ENCODE measurements around the gene CDH15.

Gene CDH15

DNA sequence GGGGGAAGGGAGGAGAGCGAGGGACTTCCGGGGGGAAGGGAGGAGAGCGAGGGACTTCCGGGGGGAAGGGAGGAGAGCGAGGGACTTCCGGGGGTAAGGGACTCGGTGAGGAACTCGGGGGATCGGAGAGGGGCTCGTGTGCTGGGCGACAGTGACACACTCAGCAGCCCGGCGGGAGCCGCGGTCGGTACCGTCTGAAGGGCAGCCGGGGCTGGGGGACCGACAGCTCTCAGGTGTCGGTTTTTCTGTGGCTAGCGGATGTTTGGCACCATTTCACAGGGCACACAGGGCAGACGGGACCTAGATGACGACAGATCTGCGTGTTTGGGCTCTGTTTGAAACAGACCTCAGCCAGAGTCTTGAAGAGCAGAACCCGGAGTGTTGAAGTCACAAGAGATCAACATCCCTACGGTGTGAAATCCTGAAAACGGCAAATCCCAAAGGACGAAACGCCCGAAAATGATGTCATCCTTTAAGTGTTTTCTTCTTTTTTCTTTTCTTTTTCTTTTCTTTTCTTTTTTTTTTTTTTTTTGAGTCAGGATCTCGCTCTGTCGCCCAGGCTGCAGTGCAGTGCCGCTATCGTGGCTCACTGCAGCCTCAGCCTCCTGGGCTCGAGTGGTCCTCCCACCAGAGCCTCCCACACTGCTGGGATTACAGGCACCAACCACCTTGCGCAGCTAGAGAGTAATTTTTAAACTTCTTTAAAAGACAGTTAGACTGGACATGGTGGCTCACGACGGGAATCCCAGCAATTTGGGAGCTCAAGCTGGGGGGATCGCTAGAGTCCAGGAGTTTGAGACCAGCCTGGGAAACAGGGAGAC lies 69.8 kb downstream of the CDH15 start (continued):
- TF ChIP-seq ZSCAN18 (tag by site-specific recombination; IDR thresholded peaks at IDR 0.05) (no peak), ZNF76 (tag by site-specific recombination; IDR thresholded peaks at IDR 0.05; ENCODE audit: borderline replicate concordance, low read depth) (peak; percentile 46; the same call in 1 of the 2 replicates), ZBTB11 (tag by site-specific recombination; conservative IDR thresholded peaks at IDR 0.05; ENCODE audit: low read depth) (peak; percentile 98), ZFHX2 (tag by site-specific recombination; conservative IDR thresholded peaks at IDR 0.05) (peak; percentile 53), ZNF202 (tag by site-specific recombination; IDR thresholded peaks at IDR 0.05; ENCODE audit: borderline replicate concordance) (peak; percentile 52; the same call in 1 of the 2 replicates), ZNF596 (tag by site-specific recombination; IDR thresholded peaks at IDR 0.05) (0 out of 2 replicates have a peak, but pooled peaks have one; percentile 0), ZNF24 (tag by site-specific recombination; IDR thresholded peaks at IDR 0.05) (0 out of 2 replicates have a peak, but pooled peaks have one; percentile 22), ZNF830 (tag by site-specific recombination; IDR thresholded peaks at IDR 0.05; ENCODE audit: low read depth) (no peak), ZNF792 (tag by site-specific recombination; IDR thresholded peaks at IDR 0.05) (peak; percentile 33; the same call in 1 of the 2 replicates), ZNF248 (tag by site-specific recombination; IDR thresholded peaks at IDR 0.05) (no peak), ZBTB21 (tag by site-specific recombination; IDR thresholded peaks at IDR 0.05) (peak; percentile 74; the same call in 1 of the 2 replicates), ZNF211 (tag by site-specific recombination; IDR thresholded peaks at IDR 0.05; ENCODE audit: low read depth) (no peak), ZNF558 (tag by site-specific recombination; IDR thresholded peaks at IDR 0.05) (no peak), ZNF366 (tag by site-specific recombination; conservative IDR thresholded peaks at IDR 0.05) (peak; percentile 98), WT1 (tag by site-specific recombination; IDR thresholded peaks at IDR 0.05) (peak; percentile 40; the same call in 1 of the 2 replicates), HOXD13 (CRISPR knock-in tag; IDR thresholded peaks at IDR 0.05; ENCODE audit: borderline replicate concordance) (no peak), ZNF140 (tag by site-specific recombination; IDR thresholded peaks at IDR 0.05) (no peak), TRIM28 (IDR thresholded peaks at IDR 0.05; ENCODE audit: borderline replicate concordance, low read length) (no peak), ZNF350 (tag by site-specific recombination; IDR thresholded peaks at IDR 0.05) (no peak), ZNF214 (tag by site-specific recombination; IDR thresholded peaks at IDR 0.05; ENCODE audit: borderline replicate concordance) (no peak), ZNF16 (tag by site-specific recombination; IDR thresholded peaks at IDR 0.05; ENCODE audit: low read depth) (no peak), ZFP69B (tag by site-specific recombination; IDR thresholded peaks at IDR 0.05) (peak; percentile 14; the same call in 1 of the 2 replicates), ZNF561 (tag by site-specific recombination; IDR thresholded peaks at IDR 0.05; ENCODE audit: borderline replicate concordance) (no peak), BCL11B (tag by site-specific recombination; IDR thresholded peaks at IDR 0.05; ENCODE audit: low read depth) (no peak), ZNF571 (tag by site-specific recombination; IDR thresholded peaks at IDR 0.05) (no peak), ZBTB48 (tag by site-specific recombination; IDR thresholded peaks at IDR 0.05) (peak; percentile 98), ZBTB17 (tag by site-specific recombination; IDR thresholded peaks at IDR 0.05) (peak; percentile 83), ZNF341 (tag by site-specific recombination; IDR thresholded peaks at IDR 0.05; ENCODE audit: low read depth) (no peak), ZXDB (tag by site-specific recombination; IDR thresholded peaks at IDR 0.05) (peak; percentile 55), ZNF530 (tag by site-specific recombination; IDR thresholded peaks at IDR 0.05; ENCODE audit: low read depth) (no peak)
- TF ChIP-seq, protein P1, sequence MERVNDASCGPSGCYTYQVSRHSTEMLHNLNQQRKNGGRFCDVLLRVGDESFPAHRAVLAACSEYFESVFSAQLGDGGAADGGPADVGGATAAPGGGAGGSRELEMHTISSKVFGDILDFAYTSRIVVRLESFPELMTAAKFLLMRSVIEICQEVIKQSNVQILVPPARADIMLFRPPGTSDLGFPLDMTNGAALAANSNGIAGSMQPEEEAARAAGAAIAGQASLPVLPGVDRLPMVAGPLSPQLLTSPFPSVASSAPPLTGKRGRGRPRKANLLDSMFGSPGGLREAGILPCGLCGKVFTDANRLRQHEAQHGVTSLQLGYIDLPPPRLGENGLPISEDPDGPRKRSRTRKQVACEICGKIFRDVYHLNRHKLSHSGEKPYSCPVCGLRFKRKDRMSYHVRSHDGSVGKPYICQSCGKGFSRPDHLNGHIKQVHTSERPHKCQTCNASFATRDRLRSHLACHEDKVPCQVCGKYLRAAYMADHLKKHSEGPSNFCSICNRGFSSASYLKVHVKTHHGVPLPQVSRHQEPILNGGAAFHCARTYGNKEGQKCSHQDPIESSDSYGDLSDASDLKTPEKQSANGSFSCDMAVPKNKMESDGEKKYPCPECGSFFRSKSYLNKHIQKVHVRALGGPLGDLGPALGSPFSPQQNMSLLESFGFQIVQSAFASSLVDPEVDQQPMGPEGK (tag by site-specific recombination; IDR thresholded peaks at IDR 0.05), result peak; percentile 93
